Osteoblast (primary cell): ENCODE results near the gene LY6G6D. TPM values are rescaled to one million over a fixed set of nuclear protein-coding genes. Genes with fewer than 3 reads are reported as not detected.
A peak's percentile ranks its signal among the peaks of the same experiment; 100 is the strongest.

ENCODE experiments used
- DNase-seq: peaks from one replicate; pipeline ENCODE4 v3.0.0; 2011; ENCODE audit warnings: low spot score, mixed read lengths; ENCODE audit not compliant: insufficient read length; ENCODE audit errors: missing footprints
- H2AFZ ChIP-seq: 2 replicates; pipeline ENCODE4 v1.6.0; 2011; ENCODE audit warnings: mild to moderate bottlenecking, low read length
- H3K27ac ChIP-seq: 2 replicates; pipeline ENCODE4 v1.5.1; 2011; ENCODE audit warnings: mild to moderate bottlenecking, low read depth, low read length, moderate library complexity
- H3K27me3 ChIP-seq: 2 replicates; pipeline ENCODE4 v1.6.0; 2012; ENCODE audit warnings: mild to moderate bottlenecking, control low read depth, inconsistent platforms, low read length, moderate library complexity; ENCODE audit not compliant: insufficient read depth
- H3K36me3 ChIP-seq: 2 replicates; pipeline ENCODE4 v1.5.1; 2011; ENCODE audit warnings: mild to moderate bottlenecking, low read length, control low read depth, moderate library complexity; ENCODE audit not compliant: insufficient read depth
- H3K4me1 ChIP-seq: 2 replicates; pipeline ENCODE4 v1.5.1; 2011; ENCODE audit warnings: mild to moderate bottlenecking, low read length, control low read depth, moderate library complexity; ENCODE audit not compliant: insufficient read depth
- H3K4me2 ChIP-seq: 2 replicates; pipeline ENCODE4 v1.6.0; 2011; ENCODE audit warnings: mild to moderate bottlenecking, low read length; ENCODE audit not compliant: insufficient read depth
- H3K4me3 ChIP-seq: fragments of 200-600 bp; sonication (generic); 3 replicates; pipeline ENCODE4 v1.5.1; 2012; ENCODE audit warnings: mild to moderate bottlenecking, low read length, inconsistent platforms; ENCODE audit not compliant: insufficient read depth
- H3K79me2 ChIP-seq: 2 replicates; pipeline ENCODE4 v1.6.0; 2012; ENCODE audit warnings: mild to moderate bottlenecking, low read length, control low read depth, inconsistent platforms; ENCODE audit not compliant: insufficient read depth
- H3K9me3 ChIP-seq: 2 replicates; pipeline ENCODE4 v1.5.1; 2011; ENCODE audit warnings: low read depth, low read length, control low read depth
- H4K20me1 ChIP-seq: 2 replicates; pipeline ENCODE4 v1.6.0; 2012; ENCODE audit warnings: mild to moderate bottlenecking, low read length, control low read depth; ENCODE audit not compliant: insufficient read depth
- total RNA-seq: library from RNA; depleted of rRNA; stranded (reverse); fragments of >200 nt; gene quantifications from 2 replicates; pipeline ENCODE4 v1.2.3, GENCODE V29; 2012
- TF ChIP-seq, protein P1 (sequence below): IDR thresholded peaks from 2 replicates; pipeline ENCODE4 v1.5.1; 2011; ENCODE audit warnings: mild to moderate bottlenecking, low read depth, low read length, moderate library complexity; ENCODE audit errors: extremely low read depth

LY6G6D gene, protein sequence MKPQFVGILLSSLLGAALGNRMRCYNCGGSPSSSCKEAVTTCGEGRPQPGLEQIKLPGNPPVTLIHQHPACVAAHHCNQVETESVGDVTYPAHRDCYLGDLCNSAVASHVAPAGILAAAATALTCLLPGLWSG
- not detected in 2 replicates for total RNA-seq

DNA sequence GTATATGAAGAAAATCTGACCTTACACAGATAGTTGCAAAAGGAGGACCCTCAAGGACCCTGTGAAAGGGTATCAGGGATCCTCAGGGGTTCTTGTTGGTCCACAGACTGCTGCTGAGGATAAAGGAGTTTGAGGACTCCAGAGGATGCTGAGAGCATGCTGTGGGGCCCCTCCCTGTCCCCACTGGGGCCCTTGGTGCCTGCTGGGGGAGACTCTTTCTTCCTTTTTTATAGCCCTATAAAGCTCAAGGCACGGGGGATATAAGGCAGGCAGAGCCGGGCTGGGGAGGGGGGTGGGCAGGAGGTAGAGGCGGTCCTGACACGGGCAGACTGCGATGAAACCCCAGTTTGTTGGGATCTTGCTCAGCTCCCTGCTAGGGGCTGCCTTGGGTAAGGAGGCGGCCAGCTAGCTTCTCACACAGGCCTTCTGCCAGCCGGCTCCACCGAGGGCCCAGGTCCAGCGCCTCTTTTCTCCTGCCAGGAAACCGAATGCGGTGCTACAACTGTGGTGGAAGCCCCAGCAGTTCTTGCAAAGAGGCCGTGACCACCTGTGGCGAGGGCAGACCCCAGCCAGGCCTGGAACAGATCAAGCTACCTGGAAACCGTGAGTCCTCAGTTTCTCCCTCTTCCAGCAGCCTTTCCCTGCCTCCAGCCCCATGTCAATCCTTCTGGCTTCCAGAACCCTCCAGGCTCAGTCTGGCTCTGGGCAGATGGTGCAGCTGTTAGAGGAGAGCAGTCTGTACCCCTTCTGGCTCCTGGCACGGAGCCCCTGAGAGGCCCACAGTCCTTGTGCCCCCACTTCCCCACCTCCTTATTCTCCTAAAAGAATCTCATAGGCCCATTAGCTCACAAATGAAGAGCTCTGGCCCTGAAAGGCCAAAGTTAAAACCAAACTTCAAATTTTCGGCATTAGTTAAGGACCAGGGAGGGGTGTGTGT lies at the start of gene LY6G6D:
LY6G6D (plus strand) TSS at position 327 of the 937 bp plus-strand sequence; CDS start at position 335, 8 bp downstream.
- no peaks in the 10 kb centered on the region for H3K4me1 ChIP-seq
- H2AFZ ChIP-seq: peak within 1 kb of the TSS; percentile 47
- no peak within 1 kb of the TSS for H3K4me3 ChIP-seq
- H3K27me3 ChIP-seq: peaks cover 12% of the 10 kb centered on the region
- TF ChIP-seq, protein P1, sequence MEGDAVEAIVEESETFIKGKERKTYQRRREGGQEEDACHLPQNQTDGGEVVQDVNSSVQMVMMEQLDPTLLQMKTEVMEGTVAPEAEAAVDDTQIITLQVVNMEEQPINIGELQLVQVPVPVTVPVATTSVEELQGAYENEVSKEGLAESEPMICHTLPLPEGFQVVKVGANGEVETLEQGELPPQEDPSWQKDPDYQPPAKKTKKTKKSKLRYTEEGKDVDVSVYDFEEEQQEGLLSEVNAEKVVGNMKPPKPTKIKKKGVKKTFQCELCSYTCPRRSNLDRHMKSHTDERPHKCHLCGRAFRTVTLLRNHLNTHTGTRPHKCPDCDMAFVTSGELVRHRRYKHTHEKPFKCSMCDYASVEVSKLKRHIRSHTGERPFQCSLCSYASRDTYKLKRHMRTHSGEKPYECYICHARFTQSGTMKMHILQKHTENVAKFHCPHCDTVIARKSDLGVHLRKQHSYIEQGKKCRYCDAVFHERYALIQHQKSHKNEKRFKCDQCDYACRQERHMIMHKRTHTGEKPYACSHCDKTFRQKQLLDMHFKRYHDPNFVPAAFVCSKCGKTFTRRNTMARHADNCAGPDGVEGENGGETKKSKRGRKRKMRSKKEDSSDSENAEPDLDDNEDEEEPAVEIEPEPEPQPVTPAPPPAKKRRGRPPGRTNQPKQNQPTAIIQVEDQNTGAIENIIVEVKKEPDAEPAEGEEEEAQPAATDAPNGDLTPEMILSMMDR: no peak
- H3K36me3 ChIP-seq: no peaks in the 10 kb centered on the region
- no peak within 1 kb of the TSS for H3K27ac ChIP-seq
- no peak within 1 kb of the TSS for H3K4me2 ChIP-seq
- peak; percentile 73 for DNase-seq
- no peaks in the 10 kb centered on the region for H3K79me2 ChIP-seq
- H3K9me3 ChIP-seq: no peaks in the 10 kb centered on the region
- no peaks in the 10 kb centered on the region for H4K20me1 ChIP-seq

DNA sequence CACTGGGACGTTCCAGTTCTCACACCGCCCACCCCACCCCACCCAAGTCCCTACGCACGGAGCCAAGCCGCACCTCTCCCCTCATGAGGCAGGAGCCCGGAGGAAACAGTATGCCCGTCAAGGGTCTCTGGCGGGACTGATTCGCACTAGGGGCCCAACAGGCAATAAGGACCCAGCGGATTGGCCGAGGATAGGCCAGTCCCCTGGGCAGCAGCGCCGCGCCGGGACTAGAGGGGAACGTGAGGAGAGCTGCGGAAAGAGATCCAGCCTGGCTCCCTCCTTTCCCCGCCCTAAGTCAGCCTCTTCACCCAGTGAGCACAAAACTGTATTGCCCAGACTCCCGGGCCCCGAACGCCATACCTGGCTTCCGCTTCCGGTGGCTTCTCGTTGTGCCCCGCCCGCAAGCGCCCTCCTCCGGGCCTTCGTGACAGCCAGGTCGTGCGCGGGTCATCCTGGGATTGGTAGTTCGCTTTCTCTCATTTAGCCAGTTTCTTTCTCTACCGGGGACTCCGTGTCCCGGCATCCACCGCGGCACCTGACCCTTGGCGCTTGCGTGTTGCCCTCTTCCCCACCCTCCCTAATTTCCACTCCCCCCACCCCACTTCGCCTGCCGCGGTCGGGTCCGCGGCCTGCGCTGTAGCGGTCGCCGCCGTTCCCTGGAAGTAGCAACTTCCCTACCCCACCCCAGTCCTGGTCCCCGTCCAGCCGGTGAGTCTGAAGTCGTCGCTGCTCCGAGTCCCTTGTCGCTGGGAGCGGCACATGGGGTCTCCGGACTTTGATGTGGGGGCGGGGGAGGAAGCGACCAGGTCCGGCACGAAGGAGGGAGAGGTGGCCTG lies 49.4 kb upstream of the LY6G6D start, which contains the start of gene CSNK2B:
CSNK2B (plus strand) TSS at position 580 of the 836 bp plus-strand sequence. CDS start 752 bp downstream, outside the sequence.
- peaks cover 47% of the 10 kb centered on the region for H3K36me3 ChIP-seq
- H3K4me3 ChIP-seq: peak within 1 kb of the TSS; percentile 84

DNA sequence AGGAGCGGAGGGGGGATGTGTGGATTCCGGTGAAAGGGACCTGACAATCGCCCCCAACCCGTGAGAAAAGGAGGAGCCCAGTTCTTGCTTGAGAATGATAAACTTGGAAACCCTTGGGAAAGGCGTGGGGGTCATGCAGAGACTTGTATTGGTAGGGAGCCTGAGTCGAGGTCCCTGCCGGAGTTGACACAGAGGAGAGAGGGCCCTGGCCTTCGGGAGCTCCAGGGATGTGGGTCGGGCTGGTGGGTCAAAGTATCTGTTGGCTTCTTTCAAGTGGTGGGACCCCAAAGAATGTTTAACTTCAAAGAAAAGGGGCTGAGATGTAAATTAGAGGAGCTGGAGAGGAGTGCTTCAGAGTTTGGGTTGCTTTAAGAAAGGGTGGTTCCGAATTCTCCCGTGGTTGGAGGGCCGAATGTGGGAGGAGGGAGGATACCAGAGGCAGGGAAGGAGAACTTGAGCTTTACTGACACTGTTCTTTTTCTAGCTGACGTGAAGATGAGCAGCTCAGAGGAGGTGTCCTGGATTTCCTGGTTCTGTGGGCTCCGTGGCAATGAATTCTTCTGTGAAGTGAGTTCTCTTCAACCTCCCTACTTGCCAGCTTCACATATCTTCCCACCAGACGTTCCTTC lies 48.7 kb upstream of the LY6G6D start:
- H3K79me2 ChIP-seq: peaks cover 59% of the 10 kb centered on the region
- H3K27me3 ChIP-seq: no peaks in the 10 kb centered on the region
- H3K4me2 ChIP-seq: peak overlapping the region; percentile 93
- no peak for DNase-seq
- H3K27ac ChIP-seq: peak overlapping the region; percentile 80
- H3K36me3 ChIP-seq: peaks cover 54% of the 10 kb centered on the region
- H3K4me1 ChIP-seq: peaks cover 26% of the 10 kb centered on the region
- H4K20me1 ChIP-seq: peaks cover 11% of the 10 kb centered on the region
- H3K9me3 ChIP-seq: no peaks in the 10 kb centered on the region
- H3K4me3 ChIP-seq: peak overlapping the region; percentile 84
- TF ChIP-seq, protein P1: no peak
- peak overlapping the region; percentile 61 for H2AFZ ChIP-seq

More for the DNA sequence above, 49.4 kb upstream of the LY6G6D start, which contains the start of gene CSNK2B:
- TF ChIP-seq, protein P1: no peak
- no peaks in the 10 kb centered on the region for H3K9me3 ChIP-seq
- peaks cover 11% of the 10 kb centered on the region for H4K20me1 ChIP-seq
- peak within 1 kb of the TSS; percentile 99 for H3K4me2 ChIP-seq
- DNase-seq: peak; percentile 99
- H2AFZ ChIP-seq: peak within 1 kb of the TSS; percentile 92
- H3K27ac ChIP-seq: peak within 1 kb of the TSS; percentile 91
- peaks cover 31% of the 10 kb centered on the region for H3K4me1 ChIP-seq
- H3K27me3 ChIP-seq: no peaks in the 10 kb centered on the region
- peaks cover 59% of the 10 kb centered on the region for H3K79me2 ChIP-seq
